Measurements from ENCODE around the gene JAKMIP1. TPM values are rescaled to one million over a fixed set of nuclear protein-coding genes. Genes with fewer than 3 reads are reported as not detected.

Gene JAKMIP1
- total RNA-seq, 2 donors from 2014 or later, result 0.78 to 1.3 TPM

- DNase-seq (no peak), ATAC-seq (no peak)
- no peaks in the 10 kb centered on the region for H3K9me3 ChIP-seq
- H3K4me1 ChIP-seq, result no peaks in the 10 kb centered on the region
- 60 to 71% methylated on average over 1 to 2 of the region's 2 CpGs for WGBS, 2 donors
- no peaks in the 10 kb centered on the region for H3K27me3 ChIP-seq
- no peak overlapping the region for H3K27ac ChIP-seq
- intact Hi-C loops (cut with DNase I), result no loop called here
- no peak overlapping the region for H3K4me3 ChIP-seq
- no peaks in the 10 kb centered on the region for H3K36me3 ChIP-seq (replicated peaks in 1 of 2; ENCODE audit: insufficient read depth in 1 of 2, low read depth in 2 of 2)
- no peak for TF ChIP-seq POLR2A (IDR thresholded peaks at IDR 0.05)
- no peak for TF ChIP-seq CTCF (IDR thresholded peaks at IDR 0.05)
Measured at GRCh38 chr4:6088950-6089349, 111.4 kb downstream of the JAKMIP1 start.

- DNase-seq (peak; percentile 32 to 51 (median 41)), ATAC-seq (no peak)
- 31 to 35% methylated on average over 7 of the region's 7 CpGs for WGBS, 2 donors
- H3K27me3 ChIP-seq, result no peaks in the 10 kb centered on the region
- no peaks in the 10 kb centered on the region for H3K4me1 ChIP-seq
- H3K4me3 ChIP-seq, result no peak overlapping the region
- no peaks in the 10 kb centered on the region for H3K36me3 ChIP-seq (replicated peaks in 1 of 2; ENCODE audit: insufficient read depth in 1 of 2, low read depth in 2 of 2)
- no peak overlapping the region for H3K27ac ChIP-seq
- intact Hi-C loops (cut with DNase I), result no loop called here
- no peaks in the 10 kb centered on the region for H3K9me3 ChIP-seq
- TF ChIP-seq POLR2A (IDR thresholded peaks at IDR 0.05), result no peak
- peak in 6 of 7 experiments; percentile 14 to 52 (median 36) for TF ChIP-seq CTCF (IDR thresholded peaks at IDR 0.05)
Measured at GRCh38 chr4:6087669-6088341, 112.5 kb downstream of the JAKMIP1 start.

GRCh38 chr4:6086846-6087245, 113.5 kb downstream of the JAKMIP1 start:
- TF ChIP-seq CTCF (IDR thresholded peaks at IDR 0.05) (no peak), POLR2A (IDR thresholded peaks at IDR 0.05) (no peak)
- no peak overlapping the region for H3K27ac ChIP-seq
- no peaks in the 10 kb centered on the region for H3K4me1 ChIP-seq
- no peaks in the 10 kb centered on the region for H3K27me3 ChIP-seq
- H3K9me3 ChIP-seq, result no peaks in the 10 kb centered on the region
- ATAC-seq (no peak), DNase-seq (no peak)
- WGBS, 2 donors, result 72 to 77% methylated on average over 3 of the region's 3 CpGs
- no peaks in the 10 kb centered on the region for H3K36me3 ChIP-seq (replicated peaks in 1 of 2; ENCODE audit: insufficient read depth in 1 of 2, low read depth in 2 of 2)
- intact Hi-C loops (cut with DNase I), result no loop called here
- no peak overlapping the region for H3K4me3 ChIP-seq

- H3K27ac ChIP-seq, result no peak overlapping the region
- H3K27me3 ChIP-seq, result no peaks in the 10 kb centered on the region
- ATAC-seq (no peak), DNase-seq (no peak)
- no peaks in the 10 kb centered on the region for H3K4me1 ChIP-seq
- intact Hi-C loops (cut with DNase I), result no loop called here
- no peaks in the 10 kb centered on the region for H3K36me3 ChIP-seq (replicated peaks in 1 of 2; ENCODE audit: insufficient read depth in 1 of 2, low read depth in 2 of 2)
- no peaks in the 10 kb centered on the region for H3K9me3 ChIP-seq
- TF ChIP-seq CTCF (IDR thresholded peaks at IDR 0.05), result no peak
- no peak for TF ChIP-seq POLR2A (IDR thresholded peaks at IDR 0.05)
- WGBS, 2 donors, result 63 to 70% methylated on average over 18 of the region's 18 CpGs
- H3K4me3 ChIP-seq, result no peak overlapping the region
Measured at GRCh38 chr4:6085691-6086628, 114.4 kb downstream of the JAKMIP1 start.

All from body of pancreas (tissue), 4 donors.